ENCODE results near the gene TTC7B.
A peak's percentile ranks its signal among the peaks of the same experiment; 100 is the strongest.

Gene TTC7B

GRCh38 chr14:90569201-90569600 is 247.0 kb downstream of the TTC7B start:
- H3K4me3 Mint-ChIP-seq = no peak overlapping the region

GRCh38 chr14:90568405-90568804 is 247.8 kb downstream of the TTC7B start:
- TF ChIP-seq CTCF (IDR thresholded peaks at IDR 0.05) = no peak
- no peak for DNase-seq
- Mint-ChIP-seq H3K4me3 (no peak overlapping the region), H3K4me1 (peaks cover 43% of the 10 kb centered on the region), H3K36me3 (ENCODE audit: low read depth) (peaks cover 8% of the 10 kb centered on the region), H3K27me3 (ENCODE audit: low read depth, poor library complexity) (peaks cover 7% of the 10 kb centered on the region), H3K27ac (no peak overlapping the region), H3K9me3 (no peaks in the 10 kb centered on the region)

More at GRCh38 chr14:90569201-90569600, 247.0 kb downstream of the TTC7B start:
- DNase-seq = no peak
- Mint-ChIP-seq H3K4me1 (peaks cover 50% of the 10 kb centered on the region), H3K27ac (no peak overlapping the region), H3K36me3 (ENCODE audit: low read depth) (peaks cover 8% of the 10 kb centered on the region), H3K9me3 (no peaks in the 10 kb centered on the region), H3K27me3 (ENCODE audit: low read depth, poor library complexity) (peaks cover 7% of the 10 kb centered on the region)
- TF ChIP-seq CTCF (IDR thresholded peaks at IDR 0.05) = no peak

GRCh38 chr14:90567991-90568390 is 248.2 kb downstream of the TTC7B start:
- Mint-ChIP-seq H3K9me3 (no peaks in the 10 kb centered on the region), H3K27me3 (ENCODE audit: low read depth, poor library complexity) (peaks cover 7% of the 10 kb centered on the region), H3K27ac (peak overlapping the region; percentile 60), H3K4me1 (peaks cover 42% of the 10 kb centered on the region), H3K36me3 (ENCODE audit: low read depth) (peaks cover 8% of the 10 kb centered on the region), H3K4me3 (no peak overlapping the region)
- no peak for TF ChIP-seq CTCF (IDR thresholded peaks at IDR 0.05)
- no peak for DNase-seq

GRCh38 chr14:90567191-90567590 is 249.0 kb downstream of the TTC7B start:
- H3K4me1 Mint-ChIP-seq = peaks cover 36% of the 10 kb centered on the region
- peaks cover 3% of the 10 kb centered on the region for H3K27me3 Mint-ChIP-seq (ENCODE audit: low read depth, poor library complexity)
- no peak overlapping the region for H3K4me3 Mint-ChIP-seq
- H3K9me3 Mint-ChIP-seq = no peaks in the 10 kb centered on the region
- H3K36me3 Mint-ChIP-seq (ENCODE audit: low read depth) = peaks cover 8% of the 10 kb centered on the region
- no peak overlapping the region for H3K27ac Mint-ChIP-seq
- TF ChIP-seq CTCF (IDR thresholded peaks at IDR 0.05) = no peak
- no peak for DNase-seq

GRCh38 chr14:90566481-90566880 is 249.7 kb downstream of the TTC7B start:
- no peak for TF ChIP-seq CTCF (IDR thresholded peaks at IDR 0.05)
- peaks cover 8% of the 10 kb centered on the region for H3K36me3 Mint-ChIP-seq (ENCODE audit: low read depth)
- H3K9me3 Mint-ChIP-seq = no peaks in the 10 kb centered on the region

GRCh38 chr14:90564496-90564895 is 251.7 kb downstream of the TTC7B start:
- Mint-ChIP-seq H3K4me3 (no peak overlapping the region), H3K9me3 (no peaks in the 10 kb centered on the region), H3K27me3 (ENCODE audit: low read depth, poor library complexity) (peaks cover 3% of the 10 kb centered on the region), H3K27ac (no peak overlapping the region), H3K4me1 (peaks cover 49% of the 10 kb centered on the region), H3K36me3 (ENCODE audit: low read depth) (peaks cover 5% of the 10 kb centered on the region)
- TF ChIP-seq CTCF (IDR thresholded peaks at IDR 0.05) = no peak
- no peak for DNase-seq

More at GRCh38 chr14:90566481-90566880, 249.7 kb downstream of the TTC7B start:
- H3K27me3 Mint-ChIP-seq (ENCODE audit: low read depth, poor library complexity) = peaks cover 3% of the 10 kb centered on the region
- peak overlapping the region; percentile 6 for H3K27ac Mint-ChIP-seq
- peaks cover 36% of the 10 kb centered on the region for H3K4me1 Mint-ChIP-seq
- DNase-seq = no peak
- H3K4me3 Mint-ChIP-seq = no peak overlapping the region
